Right kidney (tissue), 1 donor: Measurements from ENCODE around the gene ARL13A.
"Not testable (repeated sequence)": the region's sequence is repeated elsewhere in the genome, so short reads cannot be mapped to it uniquely, and the experiment has no call there.

ENCODE experiments used
- DNase-seq: peaks from one replicate; pipeline ENCODE4 v3.0.0-alpha.2; 2016

ARL13A gene

GRCh38 chrX:100990139-100990538 lies 20.6 kb downstream of the ARL13A start:
- DNase-seq = no peak

- no peak for DNase-seq
Observed at GRCh38 chrX:100994352-100995281, 25.1 kb downstream of the ARL13A start.

GRCh38 chrX:100995469-100995868 lies 26.0 kb downstream of the ARL13A start:
- no peak for DNase-seq

- no peak for DNase-seq
Observed at GRCh38 chrX:100999451-100999850, 29.9 kb downstream of the ARL13A start.

- no peak for DNase-seq
Observed at GRCh38 chrX:101009090-101009489, 39.6 kb downstream of the ARL13A start.

- DNase-seq = not testable (repeated sequence)
Observed at GRCh38 chrX:101012031-101012430, 42.5 kb downstream of the ARL13A start.

- no peak for DNase-seq
Observed at GRCh38 chrX:101022020-101022419, 52.5 kb downstream of the ARL13A start.

GRCh38 chrX:101025126-101025525 lies 55.6 kb downstream of the ARL13A start:
- DNase-seq = no peak

GRCh38 chrX:101028562-101028961 lies 59.1 kb downstream of the ARL13A start:
- DNase-seq = no peak

GRCh38 chrX:101029665-101030064 lies 60.2 kb downstream of the ARL13A start:
- no peak for DNase-seq

GRCh38 chrX:101037231-101037630 lies 67.7 kb downstream of the ARL13A start:
- DNase-seq = no peak

- DNase-seq = no peak
Observed at GRCh38 chrX:101040197-101040596, 70.7 kb downstream of the ARL13A start.
